Lung microvascular endothelial cell (primary cell): ENCODE data around the gene PKHD1. TPM values are rescaled to one million over a fixed set of nuclear protein-coding genes. Genes with fewer than 3 reads are reported as not detected.

Source experiments
- DNase-seq, 2 donors: peaks; one replicate each; pipeline versions ENCODE4 v3.0.0 to v3.0.0-alpha.2; 2010; ENCODE audit warnings: low read depth in 2 of 2
- total RNA-seq: library from RNA; depleted of rRNA; stranded (reverse); fragments of >200 nt; gene quantifications from 2 replicates; pipeline ENCODE4 v1.2.1, GENCODE V29; 2014

The PKHD1 gene
- not detected in 2 replicates for total RNA-seq

DNA sequence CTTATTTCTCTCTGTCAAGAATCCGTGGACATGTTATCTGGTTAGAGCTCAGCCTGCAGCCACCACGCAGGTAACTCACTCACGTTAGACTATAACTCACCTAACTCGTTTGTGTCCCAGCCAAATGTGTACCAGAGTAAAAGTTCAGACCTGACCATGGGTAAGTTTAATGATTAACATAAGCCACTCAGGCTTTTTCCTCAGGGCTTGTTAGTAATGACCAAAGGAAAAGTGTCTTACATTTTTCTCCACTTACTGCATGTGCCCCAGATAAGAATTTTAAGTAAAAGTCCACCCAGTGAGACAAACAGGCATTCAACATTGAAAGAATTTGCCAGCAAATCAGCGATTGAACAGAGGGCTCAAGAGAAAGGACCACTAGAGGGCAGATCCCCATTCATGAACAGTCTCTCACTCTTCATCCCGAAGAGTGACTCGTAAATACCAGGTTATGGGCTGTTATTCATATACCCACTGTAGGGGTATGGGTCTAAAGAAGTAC, at the start of gene PKHD1:
Gene PKHD1, minus strand, starts transcription at position 116 of the 502 bp plus-strand sequence. CDS start 2,680 bp downstream, outside the sequence.
- peak; percentile 22 to 36 for DNase-seq

DNA sequence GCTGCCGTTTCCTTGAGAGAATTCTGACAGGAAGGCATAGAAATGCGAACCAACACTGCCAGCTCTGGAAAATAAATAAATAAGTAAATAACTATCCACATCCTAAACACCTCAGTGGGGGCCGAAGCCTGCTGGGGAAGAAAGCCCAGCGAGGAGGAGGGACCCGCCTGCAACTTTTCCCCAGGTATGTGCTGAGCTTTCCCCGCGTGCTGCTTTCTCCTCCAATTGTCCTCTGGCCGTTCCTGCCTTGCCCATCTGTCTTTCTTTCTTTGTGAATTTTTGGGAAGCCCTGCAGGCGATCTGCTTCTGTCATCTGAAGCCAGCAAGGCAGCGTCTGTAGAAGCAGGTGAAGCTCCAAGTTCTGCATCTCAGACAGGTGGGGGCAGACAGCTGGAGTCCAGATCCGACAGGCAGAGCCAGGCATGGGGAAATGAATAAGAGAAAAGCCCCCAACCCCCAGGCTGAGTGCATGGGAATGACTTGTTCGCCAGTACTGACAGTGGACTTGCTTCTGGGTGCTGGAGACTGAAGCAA, 49.6 kb upstream of the PKHD1 start:
- no peak for DNase-seq

DNA sequence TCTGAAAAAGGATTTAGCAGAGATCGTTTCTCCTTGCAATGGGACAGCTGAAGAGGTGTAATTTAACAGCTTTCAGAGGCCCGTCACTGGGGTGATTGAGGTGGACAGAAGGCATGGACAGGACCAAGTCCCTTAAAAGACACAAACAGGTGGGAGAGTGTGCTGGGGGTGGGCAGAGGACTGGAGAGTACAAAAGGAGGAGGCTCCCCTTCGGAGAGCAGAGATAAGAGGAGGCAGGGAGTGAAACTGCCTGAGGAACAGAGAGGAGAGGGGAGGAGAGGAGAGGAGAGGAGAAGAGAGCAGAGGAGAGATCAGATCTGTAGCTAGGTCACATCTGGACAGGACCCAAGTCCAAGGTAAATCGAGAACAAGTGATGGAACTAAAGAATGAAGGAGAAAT, 48.6 kb upstream of the PKHD1 start:
- DNase-seq: no peak

- no peak for DNase-seq
These were observed 47.8 kb upstream of the PKHD1 start for GRCh38 chr6:52135217-52135616.

- no peak for DNase-seq
These were observed 46.6 kb upstream of the PKHD1 start for GRCh38 chr6:52134011-52134410.

DNA sequence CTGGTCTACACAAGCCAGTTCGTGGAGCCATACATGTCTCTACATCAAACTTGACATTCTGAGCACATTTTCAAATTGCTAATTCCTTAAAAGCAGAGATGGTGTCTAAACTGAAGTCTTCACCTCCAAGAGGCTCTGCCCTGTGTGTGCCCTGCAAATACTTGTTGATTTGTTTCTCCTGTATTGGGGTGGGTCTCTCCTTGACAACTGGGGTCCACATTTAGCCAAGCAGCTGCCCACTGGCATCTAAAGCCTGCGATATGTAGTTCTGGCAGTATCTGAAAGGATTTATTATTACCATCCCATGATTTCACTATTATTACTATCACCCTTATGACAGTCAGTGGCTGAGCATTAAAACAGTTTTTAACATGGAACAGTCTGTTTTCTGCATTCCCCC, 45.9 kb upstream of the PKHD1 start:
- no peak for DNase-seq

GRCh38 chr6:52132292-52132691, 44.9 kb upstream of the PKHD1 start:
- DNase-seq: no peak

DNA sequence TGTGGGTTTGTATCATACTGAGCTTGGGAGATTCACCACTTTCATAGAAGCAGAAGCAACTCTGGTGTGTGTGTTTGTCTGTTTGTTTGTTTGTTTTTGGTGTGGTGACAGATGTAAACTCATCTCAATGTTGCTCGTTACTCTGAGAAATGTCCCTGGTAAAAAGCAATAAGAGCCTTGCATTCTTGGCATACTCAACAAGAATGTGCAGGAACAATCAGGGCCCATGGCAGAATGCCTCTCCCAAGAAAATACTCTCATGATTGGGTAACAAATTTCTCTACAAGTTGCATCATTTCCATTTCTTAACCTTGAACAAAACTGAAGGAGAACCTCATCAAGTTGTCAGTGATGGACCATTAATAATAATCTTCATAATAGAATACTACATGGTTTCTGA, 43.0 kb upstream of the PKHD1 start:
- no peak for DNase-seq

- no peak for DNase-seq
These were observed 40.5 kb upstream of the PKHD1 start for GRCh38 chr6:52127957-52128356.

DNA sequence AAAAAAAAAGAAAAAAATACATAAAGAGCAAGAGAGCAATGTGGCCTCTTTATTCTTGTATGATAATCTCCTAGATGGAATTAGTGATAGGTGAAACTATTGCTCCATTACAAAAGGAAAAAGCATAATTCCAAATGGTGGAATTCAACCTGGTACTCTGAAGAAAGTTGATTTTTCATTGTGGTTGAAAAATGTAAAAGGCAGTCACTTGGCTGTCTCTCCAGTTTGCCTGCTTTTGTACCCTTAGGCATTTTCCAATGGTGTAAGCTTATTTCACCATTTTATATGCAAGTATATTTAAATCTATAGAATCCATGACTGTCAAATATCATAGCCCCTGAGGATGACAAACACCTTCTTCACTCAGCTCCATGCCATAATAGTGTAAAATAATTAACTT, 38.8 kb upstream of the PKHD1 start:
- no peak for DNase-seq

DNA sequence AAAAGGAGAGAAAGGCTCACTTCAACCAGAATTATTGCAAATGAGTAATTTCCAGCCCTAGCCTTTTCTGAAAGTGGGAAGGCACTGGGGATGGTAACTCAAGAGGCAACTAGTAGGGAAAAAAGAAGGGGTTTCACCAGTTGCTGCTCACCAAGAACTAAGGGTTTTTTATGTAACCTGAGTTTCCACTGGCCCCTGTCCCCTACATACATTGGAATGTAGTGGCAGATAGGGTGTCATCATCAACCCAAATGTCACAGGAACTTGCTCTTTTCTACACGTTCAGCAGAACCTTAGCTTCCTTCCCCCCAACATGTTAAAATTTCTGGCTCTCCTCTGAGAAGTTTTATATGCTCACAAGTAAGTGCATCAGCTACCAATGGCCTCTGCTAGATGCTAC, 38.2 kb upstream of the PKHD1 start:
- DNase-seq: no peak

DNA sequence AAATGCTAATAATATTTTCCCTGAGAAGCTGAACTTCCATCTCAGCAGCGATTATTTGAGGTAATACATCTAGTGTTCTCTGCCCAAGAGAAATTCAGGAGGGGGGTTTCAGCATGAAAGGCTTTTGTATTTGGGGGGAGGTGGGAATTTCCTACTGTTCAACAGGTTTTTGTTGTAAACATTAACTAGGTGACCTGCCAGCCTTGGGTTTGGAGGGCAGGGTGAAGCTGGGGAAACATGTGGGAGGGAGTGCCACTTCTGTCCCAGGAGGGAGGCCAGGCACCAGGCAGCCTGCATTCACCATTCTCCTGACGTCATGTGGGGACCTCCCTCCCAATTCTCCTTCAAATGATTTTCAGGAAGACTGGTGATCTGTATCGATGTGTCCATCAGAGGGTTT, 37.7 kb upstream of the PKHD1 start:
- no peak for DNase-seq

DNA sequence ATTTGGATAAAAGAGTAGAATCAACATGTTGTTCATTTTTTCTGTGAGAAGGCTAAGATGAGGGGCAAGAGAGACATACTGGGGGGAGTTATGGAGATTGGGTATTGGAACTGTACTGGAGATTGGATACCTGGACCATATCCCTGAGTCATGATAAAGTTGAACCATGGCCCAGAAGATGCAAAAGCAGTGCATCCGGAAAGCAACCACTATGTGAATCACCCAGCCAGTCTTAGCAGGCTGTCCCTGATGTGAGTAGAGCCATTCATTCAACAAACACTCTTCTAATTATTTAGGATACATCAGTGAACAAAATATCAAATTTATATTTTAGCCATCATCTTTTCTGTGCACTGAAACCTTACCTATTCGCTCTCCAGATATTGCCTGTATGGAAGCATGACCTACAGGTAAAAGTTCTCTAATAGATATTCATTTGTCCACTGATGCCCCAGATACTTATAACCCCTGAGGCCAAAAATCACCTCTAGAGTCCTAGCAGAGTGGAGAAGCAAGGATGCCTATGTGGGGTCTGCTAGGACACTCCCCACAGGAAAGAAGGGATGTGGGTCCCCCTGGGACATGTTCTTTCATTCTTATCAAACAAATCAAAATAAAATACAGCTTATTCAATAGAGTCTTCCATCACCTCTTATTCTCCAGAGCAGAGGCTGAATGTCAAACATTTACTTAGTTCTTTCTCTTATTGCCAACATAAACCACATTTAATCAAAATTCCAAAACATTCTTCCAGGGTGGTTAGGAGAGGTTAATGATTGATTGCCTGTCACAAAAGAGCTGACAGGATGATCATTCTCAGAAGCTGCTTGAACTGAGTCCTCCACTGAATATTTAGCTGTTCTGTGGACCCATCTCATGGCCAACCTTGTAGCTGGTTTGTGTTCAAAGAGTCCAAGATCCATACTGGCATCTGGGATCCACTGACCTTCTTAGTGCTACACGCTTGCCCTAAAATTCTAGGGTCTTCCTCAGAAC, 37.0 kb upstream of the PKHD1 start:
- DNase-seq: no peak

- no peak for DNase-seq
These were observed 35.8 kb upstream of the PKHD1 start for GRCh38 chr6:52123251-52123650.

- no peak for DNase-seq
These were observed 29.9 kb upstream of the PKHD1 start for GRCh38 chr6:52117352-52117751.

DNA sequence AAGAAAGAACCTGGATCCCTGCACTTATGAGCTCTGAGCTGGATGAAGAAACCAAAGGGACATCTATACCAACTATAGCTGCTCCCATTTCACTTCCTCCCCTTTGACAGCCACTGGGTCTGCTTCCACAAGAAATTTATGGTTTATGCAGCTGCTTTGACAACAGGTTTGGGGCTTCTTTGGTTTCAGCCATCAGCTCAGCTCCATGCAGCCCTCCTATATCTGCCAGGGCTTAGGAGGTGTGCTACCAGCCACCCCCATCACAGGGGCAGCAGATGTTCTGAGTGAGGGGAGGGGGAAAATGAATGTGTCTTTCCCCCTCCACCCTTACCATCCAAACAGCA, 29.2 kb upstream of the PKHD1 start:
- no peak for DNase-seq

DNA sequence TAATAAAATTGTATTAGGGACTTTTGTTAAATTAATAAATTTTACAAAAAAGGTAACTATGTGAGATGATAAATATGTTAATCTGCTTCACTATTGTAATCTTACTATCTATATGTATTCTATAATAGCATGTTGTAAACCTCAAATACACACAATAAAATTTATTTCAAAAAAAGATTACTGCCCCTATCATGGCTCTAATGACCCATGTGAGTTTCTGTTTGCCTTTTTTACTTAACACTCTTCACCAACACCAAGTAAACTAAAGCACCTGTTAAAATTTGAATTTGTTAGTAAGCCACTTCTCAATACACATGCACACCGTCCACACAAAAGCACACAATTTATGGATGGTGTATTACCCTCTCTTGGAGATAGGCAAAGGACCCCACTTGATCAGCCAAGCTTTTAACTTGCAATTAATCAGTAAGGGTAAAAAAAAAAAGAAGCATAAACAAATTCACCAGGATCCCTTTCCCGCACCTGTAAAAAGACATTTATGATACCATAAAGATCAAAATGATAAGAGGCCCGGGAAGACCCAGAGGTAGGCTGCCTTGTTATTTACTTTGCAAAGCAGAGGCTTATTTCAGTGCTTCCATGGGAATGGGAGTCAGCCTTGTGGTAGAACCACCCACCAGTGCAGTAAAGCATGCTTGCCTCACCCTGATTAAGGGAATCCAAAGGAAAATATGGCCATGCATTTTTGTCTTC, 28.6 kb upstream of the PKHD1 start:
- DNase-seq: no peak

GRCh38 chr6:52115145-52115741, 27.8 kb upstream of the PKHD1 start:
- no peak for DNase-seq

DNA sequence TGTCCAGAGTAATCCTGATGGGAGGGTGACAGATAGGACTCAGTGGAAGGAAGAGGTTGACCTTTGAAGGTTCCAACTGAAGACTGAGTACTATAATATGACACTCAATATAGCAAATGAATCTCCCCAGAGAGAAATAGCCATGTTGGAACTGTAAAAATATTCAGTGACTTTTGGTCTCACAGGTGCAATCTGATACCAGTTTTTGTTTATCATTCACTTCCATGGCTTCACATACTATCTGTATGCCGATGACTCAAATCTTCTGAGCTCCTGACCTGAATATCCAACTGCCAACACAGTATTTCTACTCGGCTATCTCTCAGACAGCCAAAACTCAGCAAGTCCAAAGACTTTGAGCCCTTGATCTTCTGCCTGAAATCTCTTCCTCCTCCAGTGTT, 21.8 kb upstream of the PKHD1 start:
- DNase-seq: no peak

DNA sequence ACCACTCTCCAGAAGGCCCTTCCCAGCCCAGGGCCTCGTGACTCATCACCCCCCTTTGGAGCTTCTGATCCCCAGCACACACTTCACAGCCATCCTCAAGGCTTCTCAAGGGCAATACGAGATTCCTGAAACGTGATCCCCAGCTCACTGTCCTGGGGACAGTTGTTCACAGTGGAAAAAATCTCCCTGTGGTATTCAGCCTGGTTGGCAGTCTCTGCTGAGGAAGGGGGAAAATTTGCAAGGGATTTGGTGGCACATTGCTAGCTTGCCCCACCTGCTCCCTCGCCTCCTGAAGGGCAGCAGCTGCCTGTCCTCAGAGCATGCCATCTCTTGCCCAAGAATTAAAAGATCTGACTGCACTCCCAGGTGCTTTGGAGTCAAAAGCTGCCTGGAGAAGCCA, 20.7 kb upstream of the PKHD1 start:
- DNase-seq: no peak

GRCh38 chr6:52106994-52107393, 19.6 kb upstream of the PKHD1 start:
- no peak for DNase-seq

- no peak for DNase-seq
These were observed 17.6 kb upstream of the PKHD1 start for GRCh38 chr6:52104979-52105378.
